DND-41 (cell line): ENCODE data around the gene OR2AG1.
A peak's percentile ranks its signal among the peaks of the same experiment; 100 is the strongest.

Experiments used
- ATAC-seq: fragments of 200-7000 bp; cut with Tn5 transposase; 3 replicates; pipeline ENCODE4 v1.9.1; 2021; ENCODE audit warnings: low read depth; ENCODE audit not compliant: insufficient read depth
- DNase-seq: peaks from one replicate; pipeline ENCODE4 v3.0.0-alpha.2; 2020
- H2AFZ ChIP-seq: 2 replicates; pipeline ENCODE4 v1.6.0; 2012; ENCODE audit warnings: low read depth, low read length
- H3K27ac ChIP-seq: 2 replicates; pipeline ENCODE4 v1.5.1; 2012; ENCODE audit warnings: low read length, inconsistent platforms
- H3K27me3 ChIP-seq: fragments of 200-600 bp; sonication (generic); 2 replicates; pipeline ENCODE4 v1.6.0; 2012; ENCODE audit warnings: low read length, mild to moderate bottlenecking, inconsistent platforms; ENCODE audit not compliant: insufficient read depth, poor library complexity
- H3K36me3 ChIP-seq: 2 replicates; pipeline ENCODE4 v1.5.1; 2012; ENCODE audit warnings: low read length, inconsistent platforms; ENCODE audit not compliant: insufficient read depth
- H3K4me1 ChIP-seq: 2 replicates; pipeline ENCODE4 v1.5.1; 2012; ENCODE audit warnings: mild to moderate bottlenecking, low read length; ENCODE audit not compliant: insufficient read depth
- H3K4me2 ChIP-seq: 2 replicates; pipeline ENCODE4 v1.6.0; 2012; ENCODE audit warnings: mild to moderate bottlenecking, moderate library complexity, low read length, inconsistent platforms; ENCODE audit not compliant: insufficient read depth
- H3K4me3 ChIP-seq, 2 experiments: fragments of 200-600 bp in 1 of 2; shearing (Covaris generic) in 1 of 2; 2 replicates each; pipeline ENCODE4 v1.5.1; 2012 to 2016; ENCODE audit warnings: inconsistent platforms in 2 of 2, low read length in 2 of 2, mild to moderate bottlenecking in 2 of 2, low read depth in 1 of 2, moderate library complexity in 1 of 2
- H3K79me2 ChIP-seq: 2 replicates; pipeline ENCODE4 v1.6.0; 2012; ENCODE audit warnings: low read length, inconsistent platforms; ENCODE audit not compliant: insufficient read depth
- H3K9ac ChIP-seq: 2 replicates; pipeline ENCODE4 v1.6.0; 2012; ENCODE audit warnings: low read depth, mild to moderate bottlenecking, inconsistent platforms, low read length, moderate library complexity
- H3K9me3 ChIP-seq: 2 replicates; pipeline ENCODE4 v1.5.1; 2012; ENCODE audit warnings: low read length, moderate library complexity, mild to moderate bottlenecking, inconsistent platforms; ENCODE audit not compliant: insufficient read depth, severe bottlenecking
- H4K20me1 ChIP-seq: 2 replicates; pipeline ENCODE4 v1.6.0; 2012; ENCODE audit warnings: low read length; ENCODE audit not compliant: insufficient read depth
- CTCF ChIP-seq: IDR thresholded peaks from 2 replicates; pipeline ENCODE4 v1.5.1; 2012; ENCODE audit warnings: borderline replicate concordance, low read length, moderate library complexity, mild to moderate bottlenecking; ENCODE audit not compliant: poor library complexity, severe bottlenecking; ENCODE audit errors: extremely low read depth
- EZH2 ChIP-seq: IDR thresholded peaks from 3 replicates; pipeline ENCODE4 v1.6.1; 2012; ENCODE audit warnings: borderline replicate concordance, low read depth, mild to moderate bottlenecking, moderate library complexity, low read length, inconsistent platforms; ENCODE audit not compliant: severe bottlenecking

The OR2AG1 gene

DNA sequence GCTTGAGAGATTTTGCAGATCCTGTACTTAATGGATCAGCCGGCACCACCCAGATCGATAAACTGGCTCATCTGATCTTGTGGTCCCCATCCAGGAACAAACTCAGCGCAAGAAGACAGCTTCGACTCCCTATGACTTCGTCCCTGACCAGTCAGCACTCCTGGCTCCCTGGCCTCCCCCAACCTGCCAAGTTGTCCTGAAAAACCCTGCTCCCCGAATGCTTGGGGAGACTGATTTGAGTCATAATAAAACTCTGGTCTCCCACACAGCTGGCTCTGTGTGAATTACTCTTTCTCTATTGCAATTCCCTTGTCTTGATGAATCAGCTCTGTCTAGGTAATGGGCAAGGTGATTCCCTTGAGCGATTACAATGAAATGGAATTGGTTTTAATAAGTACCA lies 40.6 kb upstream of the OR2AG1 start:
- TF ChIP-seq EZH2 (no peak), CTCF (no peak)
- H3K27me3 ChIP-seq = no peaks in the 10 kb centered on the region
- H4K20me1 ChIP-seq = no peaks in the 10 kb centered on the region
- ATAC-seq = no peak
- DNase-seq = no peak
- no peak overlapping the region for H2AFZ ChIP-seq
- H3K79me2 ChIP-seq = peaks cover 69% of the 10 kb centered on the region
- no peak overlapping the region for H3K9ac ChIP-seq
- H3K9me3 ChIP-seq = no peaks in the 10 kb centered on the region
- no peaks in the 10 kb centered on the region for H3K36me3 ChIP-seq
- H3K4me3 ChIP-seq = peak overlapping the region in 1 of 2 experiments; percentile 11; a peak in 1 of 4 replicates
- H3K4me2 ChIP-seq = peak overlapping the region; percentile 66
- peaks cover 73% of the 10 kb centered on the region for H3K4me1 ChIP-seq
- H3K27ac ChIP-seq = peak overlapping the region; percentile 36

DNA sequence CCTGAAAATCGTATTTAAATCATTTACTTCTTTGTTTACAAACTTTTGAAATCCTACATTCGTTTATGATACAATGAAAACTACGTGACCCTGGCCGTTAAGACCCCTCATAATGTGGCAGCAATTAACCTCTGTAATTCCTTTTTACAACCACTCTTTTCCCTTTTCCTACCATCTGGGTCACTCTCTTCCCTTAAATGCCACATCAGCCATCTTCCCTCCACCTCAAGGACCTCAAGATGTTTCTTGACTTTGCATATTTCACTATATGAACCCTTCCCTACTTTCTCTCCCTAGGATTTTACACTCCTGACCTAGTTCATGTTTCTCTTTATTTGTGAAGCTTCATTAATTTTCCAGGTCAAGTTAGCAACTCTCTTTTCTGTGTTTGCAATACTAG lies 37.8 kb upstream of the OR2AG1 start:
- DNase-seq (no peak), ATAC-seq (no peak)
- Histone ChIP-seq H3K4me2 (peak overlapping the region; percentile 66), H3K79me2 (peaks cover 54% of the 10 kb centered on the region), H3K4me1 (peaks cover 56% of the 10 kb centered on the region), H3K9ac (peak overlapping the region; percentile 58), H3K27ac (peak overlapping the region; percentile 85), H3K27me3 (no peaks in the 10 kb centered on the region), H3K36me3 (no peaks in the 10 kb centered on the region), H2AFZ (peak overlapping the region; percentile 78), H3K9me3 (no peaks in the 10 kb centered on the region), H4K20me1 (no peaks in the 10 kb centered on the region), H3K4me3 (peak overlapping the region; percentile 32 to 56)
- TF ChIP-seq CTCF = no peak
- TF ChIP-seq EZH2 = no peak

GRCh38 chr11:6745465-6746015 lies 37.3 kb upstream of the OR2AG1 start:
- peak overlapping the region; percentile 58 for H3K9ac ChIP-seq
- peak overlapping the region; percentile 85 for H3K27ac ChIP-seq
- TF ChIP-seq CTCF = no peak
- no peak for TF ChIP-seq EZH2
- H3K4me3 ChIP-seq = peak overlapping the region; percentile 32 to 56
- peaks cover 56% of the 10 kb centered on the region for H3K4me1 ChIP-seq
- no peaks in the 10 kb centered on the region for H4K20me1 ChIP-seq
- H3K79me2 ChIP-seq = peaks cover 51% of the 10 kb centered on the region
- DNase-seq (no peak), ATAC-seq (peak; percentile 60)
- H3K4me2 ChIP-seq = peak overlapping the region; percentile 66
- H3K27me3 ChIP-seq = no peaks in the 10 kb centered on the region
- peak overlapping the region; percentile 78 for H2AFZ ChIP-seq
- no peaks in the 10 kb centered on the region for H3K9me3 ChIP-seq
- H3K36me3 ChIP-seq = no peaks in the 10 kb centered on the region
